NCI-H510A treated with DMSO at 0.1 percent for 48 hours (cell line): ENCODE data around the gene DPP6.

Experiments
- DNase-seq: peaks from one replicate; lab custom pipeline; 2025; lab: John Stamatoyannopoulos, UW

The DPP6 gene

GRCh38 chr7:154859747-154860620, 807.8 kb downstream of the DPP6 start:
- no peak for DNase-seq

GRCh38 chr7:154860621-154861375, 808.6 kb downstream of the DPP6 start:
- no peak for DNase-seq

- no peak for DNase-seq
These were observed 809.4 kb downstream of the DPP6 start for GRCh38 chr7:154861589-154861988.

- no peak for DNase-seq
These were observed 810.1 kb downstream of the DPP6 start for GRCh38 chr7:154862153-154862791.

GRCh38 chr7:154863766-154864522, 811.7 kb downstream of the DPP6 start:
- no peak for DNase-seq

GRCh38 chr7:154864523-154864891, 812.3 kb downstream of the DPP6 start:
- DNase-seq: no peak

GRCh38 chr7:154865984-154866685, 813.9 kb downstream of the DPP6 start:
- no peak for DNase-seq

- no peak for DNase-seq
These were observed 814.9 kb downstream of the DPP6 start for GRCh38 chr7:154867068-154867467.

- no peak for DNase-seq
These were observed 816.7 kb downstream of the DPP6 start for GRCh38 chr7:154868921-154869320.

GRCh38 chr7:154869436-154869835, 817.2 kb downstream of the DPP6 start:
- DNase-seq: no peak

- DNase-seq: no peak
These were observed 819.3 kb downstream of the DPP6 start for GRCh38 chr7:154871507-154871906.

- no peak for DNase-seq
These were observed 819.9 kb downstream of the DPP6 start for GRCh38 chr7:154871928-154872750.

GRCh38 chr7:154872811-154873499, 820.8 kb downstream of the DPP6 start:
- DNase-seq: no peak

GRCh38 chr7:154873500-154874121, 821.4 kb downstream of the DPP6 start:
- no peak for DNase-seq

- DNase-seq: no peak
These were observed 822.4 kb downstream of the DPP6 start for GRCh38 chr7:154874409-154875113.

GRCh38 chr7:154875297-154875696, 823.1 kb downstream of the DPP6 start:
- no peak for DNase-seq

GRCh38 chr7:154876516-154876915, 824.3 kb downstream of the DPP6 start:
- no peak for DNase-seq

GRCh38 chr7:154877031-154877430, 824.8 kb downstream of the DPP6 start:
- DNase-seq: no peak

GRCh38 chr7:154879629-154880028, 827.4 kb downstream of the DPP6 start:
- peak; percentile 2 for DNase-seq
